GM12891 (cell line): Measurements from ENCODE around the gene TNNI3K.

ENCODE experiments used
- PAX5 ChIP-seq: IDR thresholded peaks from 2 replicates; pipeline ENCODE4 v1.6.1; 2011; ENCODE audit warnings: low read length, moderate library complexity, mild to moderate bottlenecking; ENCODE audit not compliant: insufficient read depth, severe bottlenecking
- POLR2A ChIP-seq: IDR thresholded peaks from 2 replicates; pipeline ENCODE4 v1.6.1; 2011; ENCODE audit warnings: low read depth, low read length, control low read depth
- POLR2AphosphoS5 ChIP-seq: IDR thresholded peaks from 2 replicates; pipeline ENCODE4 v1.6.1; 2011; ENCODE audit warnings: low read depth, low read length, control low read depth
- POU2F2 ChIP-seq: IDR thresholded peaks from 2 replicates; pipeline ENCODE4 v1.6.1; 2011; ENCODE audit warnings: low read depth, mild to moderate bottlenecking, control low read depth, low read length, moderate library complexity
- TAF1 ChIP-seq: IDR thresholded peaks from 2 replicates; pipeline ENCODE4 v1.6.1; 2011; ENCODE audit warnings: low read depth, low read length, control low read depth

DNA sequence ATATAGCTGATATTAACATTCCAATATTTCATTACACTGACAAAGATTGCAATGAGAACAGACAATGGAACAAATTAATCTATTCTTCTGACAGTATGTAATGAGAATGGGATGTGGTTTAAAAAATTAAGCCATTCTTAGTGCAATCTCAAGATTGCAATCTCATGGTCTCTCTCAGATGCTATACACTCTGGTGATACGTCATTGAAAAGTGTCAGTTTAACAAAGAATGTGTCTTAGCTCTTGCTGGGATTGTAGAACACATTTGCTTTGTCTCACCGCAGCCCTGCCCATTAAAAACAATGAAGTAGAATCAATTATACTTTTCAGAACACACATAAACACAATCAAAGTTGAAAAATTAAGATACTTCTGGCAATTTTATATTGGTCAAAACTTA is 222.1 kb downstream of the TNNI3K start:
- TF ChIP-seq POLR2A: no peak
- TF ChIP-seq POLR2AphosphoS5: no peak
- no peak for TF ChIP-seq PAX5
- TF ChIP-seq TAF1: no peak
- no peak for TF ChIP-seq POU2F2
